ENCODE results near the gene TMEM235.

GRCh38 chr17:78264590-78264989, 33.2 kb downstream of the TMEM235 start:
- no peak for TF ChIP-seq CTCF (IDR thresholded peaks at IDR 0.05)
- no peak for TF ChIP-seq POLR2A (IDR thresholded peaks at IDR 0.05)
